ENCODE measurements around the gene SLC2A8.

Gene SLC2A8

GRCh38 chr9:127396808-127397645 is at the start of gene SLC2A8:
Gene SLC2A8, plus strand, starts transcription at chr9:127397169. Its CDS starts 62 bp downstream, at chr9:127397231.
- Mint-ChIP-seq H3K27me3 (peaks cover 53% of the 10 kb centered on the region), H3K4me3 (peak within 1 kb of the TSS; percentile 70), H3K36me3 (no peaks in the 10 kb centered on the region), H3K9me3 (ENCODE audit: low read depth) (no peaks in the 10 kb centered on the region), H3K27ac (no peak within 1 kb of the TSS), H3K4me1 (ENCODE audit: low read depth) (peaks cover 12% of the 10 kb centered on the region)

GRCh38 chr9:127347831-127348776 is 48.9 kb upstream of the SLC2A8 start:
- peaks cover 2% of the 10 kb centered on the region for H3K27me3 Mint-ChIP-seq
- H3K4me3 Mint-ChIP-seq, result no peak overlapping the region
- H3K4me1 Mint-ChIP-seq (ENCODE audit: low read depth), result no peaks in the 10 kb centered on the region
- no peak overlapping the region for H3K27ac Mint-ChIP-seq
- H3K36me3 Mint-ChIP-seq, result no peaks in the 10 kb centered on the region
- H3K9me3 Mint-ChIP-seq (ENCODE audit: low read depth), result no peaks in the 10 kb centered on the region

GRCh38 chr9:127349483-127350113 is 47.4 kb upstream of the SLC2A8 start:
- Mint-ChIP-seq H3K27me3 (peaks cover 2% of the 10 kb centered on the region), H3K27ac (no peak overlapping the region), H3K36me3 (no peaks in the 10 kb centered on the region), H3K4me1 (ENCODE audit: low read depth) (no peaks in the 10 kb centered on the region), H3K4me3 (no peak overlapping the region), H3K9me3 (ENCODE audit: low read depth) (no peaks in the 10 kb centered on the region)

- Mint-ChIP-seq H3K36me3 (peaks cover 6% of the 10 kb centered on the region), H3K4me3 (no peak overlapping the region), H3K9me3 (ENCODE audit: low read depth) (no peaks in the 10 kb centered on the region), H3K4me1 (ENCODE audit: low read depth) (no peaks in the 10 kb centered on the region), H3K27me3 (peaks cover 13% of the 10 kb centered on the region), H3K27ac (no peak overlapping the region)
Measured at GRCh38 chr9:127351182-127352166, 45.5 kb upstream of the SLC2A8 start.

- Mint-ChIP-seq H3K27ac (no peak overlapping the region), H3K4me3 (no peak overlapping the region), H3K36me3 (peaks cover 6% of the 10 kb centered on the region), H3K9me3 (ENCODE audit: low read depth) (no peaks in the 10 kb centered on the region), H3K4me1 (ENCODE audit: low read depth) (no peaks in the 10 kb centered on the region), H3K27me3 (peaks cover 13% of the 10 kb centered on the region)
Measured at GRCh38 chr9:127353882-127354281, 43.1 kb upstream of the SLC2A8 start.

GRCh38 chr9:127356906-127357305 is 40.1 kb upstream of the SLC2A8 start:
- Mint-ChIP-seq H3K27me3 (peaks cover 16% of the 10 kb centered on the region), H3K36me3 (peaks cover 6% of the 10 kb centered on the region), H3K4me3 (no peak overlapping the region), H3K9me3 (ENCODE audit: low read depth) (no peaks in the 10 kb centered on the region), H3K27ac (no peak overlapping the region), H3K4me1 (ENCODE audit: low read depth) (no peaks in the 10 kb centered on the region)

GRCh38 chr9:127358023-127358535 is 38.9 kb upstream of the SLC2A8 start:
- Mint-ChIP-seq H3K27ac (no peak overlapping the region), H3K4me3 (no peak overlapping the region), H3K27me3 (peaks cover 14% of the 10 kb centered on the region)

GRCh38 chr9:127358770-127359169 is 38.2 kb upstream of the SLC2A8 start:
- Mint-ChIP-seq H3K4me3 (no peak overlapping the region), H3K27ac (no peak overlapping the region), H3K27me3 (peaks cover 14% of the 10 kb centered on the region), H3K36me3 (peaks cover 6% of the 10 kb centered on the region), H3K4me1 (ENCODE audit: low read depth) (no peaks in the 10 kb centered on the region), H3K9me3 (ENCODE audit: low read depth) (no peaks in the 10 kb centered on the region)

More at GRCh38 chr9:127358023-127358535, 38.9 kb upstream of the SLC2A8 start:
- Mint-ChIP-seq H3K4me1 (ENCODE audit: low read depth) (no peaks in the 10 kb centered on the region), H3K36me3 (peaks cover 6% of the 10 kb centered on the region), H3K9me3 (ENCODE audit: low read depth) (no peaks in the 10 kb centered on the region)

GRCh38 chr9:127360250-127360649 is 36.7 kb upstream of the SLC2A8 start:
- Mint-ChIP-seq H3K4me3 (no peak overlapping the region), H3K9me3 (ENCODE audit: low read depth) (no peaks in the 10 kb centered on the region), H3K36me3 (peaks cover 5% of the 10 kb centered on the region), H3K27ac (no peak overlapping the region), H3K27me3 (peaks cover 12% of the 10 kb centered on the region), H3K4me1 (ENCODE audit: low read depth) (no peaks in the 10 kb centered on the region)

GRCh38 chr9:127360829-127361228 is 36.1 kb upstream of the SLC2A8 start:
- no peaks in the 10 kb centered on the region for H3K4me1 Mint-ChIP-seq (ENCODE audit: low read depth)
- H3K27me3 Mint-ChIP-seq, result peaks cover 7% of the 10 kb centered on the region

GRCh38 chr9:127361561-127361960 is 35.4 kb upstream of the SLC2A8 start:
- Mint-ChIP-seq H3K4me1 (ENCODE audit: low read depth) (no peaks in the 10 kb centered on the region), H3K27ac (no peak overlapping the region), H3K36me3 (no peaks in the 10 kb centered on the region), H3K27me3 (peaks cover 3% of the 10 kb centered on the region), H3K9me3 (ENCODE audit: low read depth) (no peaks in the 10 kb centered on the region), H3K4me3 (no peak overlapping the region)

More at GRCh38 chr9:127360829-127361228, 36.1 kb upstream of the SLC2A8 start:
- Mint-ChIP-seq H3K27ac (no peak overlapping the region), H3K4me3 (no peak overlapping the region), H3K36me3 (peaks cover under 1% of the 10 kb centered on the region), H3K9me3 (ENCODE audit: low read depth) (no peaks in the 10 kb centered on the region)

GRCh38 chr9:127362829-127363228 is 34.1 kb upstream of the SLC2A8 start:
- Mint-ChIP-seq H3K9me3 (ENCODE audit: low read depth) (no peaks in the 10 kb centered on the region), H3K36me3 (no peaks in the 10 kb centered on the region), H3K4me1 (ENCODE audit: low read depth) (no peaks in the 10 kb centered on the region), H3K27me3 (peaks cover 9% of the 10 kb centered on the region), H3K4me3 (no peak overlapping the region), H3K27ac (no peak overlapping the region)

- no peak overlapping the region for H3K27ac Mint-ChIP-seq
- H3K36me3 Mint-ChIP-seq, result no peaks in the 10 kb centered on the region
- H3K4me1 Mint-ChIP-seq (ENCODE audit: low read depth), result no peaks in the 10 kb centered on the region
- H3K4me3 Mint-ChIP-seq, result no peak overlapping the region
- H3K27me3 Mint-ChIP-seq, result peaks cover 23% of the 10 kb centered on the region
- H3K9me3 Mint-ChIP-seq (ENCODE audit: low read depth), result no peaks in the 10 kb centered on the region
Measured at GRCh38 chr9:127365461-127365860, 31.5 kb upstream of the SLC2A8 start.

- no peaks in the 10 kb centered on the region for H3K36me3 Mint-ChIP-seq
- no peak overlapping the region for H3K27ac Mint-ChIP-seq
- H3K4me1 Mint-ChIP-seq (ENCODE audit: low read depth), result no peaks in the 10 kb centered on the region
- H3K4me3 Mint-ChIP-seq, result no peak overlapping the region
- H3K9me3 Mint-ChIP-seq (ENCODE audit: low read depth), result no peaks in the 10 kb centered on the region
- peaks cover 32% of the 10 kb centered on the region for H3K27me3 Mint-ChIP-seq
Measured at GRCh38 chr9:127366594-127366993, 30.4 kb upstream of the SLC2A8 start.
